Measurements from ENCODE around the gene BICD1.
"Not testable (repeated sequence)": the region's sequence is repeated elsewhere in the genome, so short reads cannot be mapped to it uniquely, and the experiment has no call there.

BICD1 gene

GRCh38 chr12:32196250-32197198, 89.9 kb downstream of the BICD1 start:
- DNase-seq, result no peak

GRCh38 chr12:32197421-32197820, 90.8 kb downstream of the BICD1 start:
- DNase-seq, result no peak

GRCh38 chr12:32198555-32198954, 91.9 kb downstream of the BICD1 start:
- DNase-seq, result no peak

GRCh38 chr12:32201096-32201495, 94.4 kb downstream of the BICD1 start:
- no peak for DNase-seq

GRCh38 chr12:32201976-32202375, 95.3 kb downstream of the BICD1 start:
- DNase-seq, result no peak

- no peak for DNase-seq
Measured at GRCh38 chr12:32205731-32206130, 99.1 kb downstream of the BICD1 start.

GRCh38 chr12:32208355-32208754, 101.7 kb downstream of the BICD1 start:
- DNase-seq, result no peak

- no peak for DNase-seq
Measured at GRCh38 chr12:32211066-32211899, 104.6 kb downstream of the BICD1 start.

- DNase-seq, result no peak
Measured at GRCh38 chr12:32211900-32212156, 105.2 kb downstream of the BICD1 start.

GRCh38 chr12:32214723-32215122, 108.1 kb downstream of the BICD1 start:
- DNase-seq, result no peak

GRCh38 chr12:32217354-32218310, 111.0 kb downstream of the BICD1 start:
- no peak for DNase-seq

GRCh38 chr12:32223941-32224340, 117.3 kb downstream of the BICD1 start:
- DNase-seq, result no peak

GRCh38 chr12:32226768-32227167, 120.1 kb downstream of the BICD1 start:
- DNase-seq, result no peak

GRCh38 chr12:32229971-32230612, 123.4 kb downstream of the BICD1 start:
- DNase-seq, result no peak

GRCh38 chr12:32230613-32230993, 124.0 kb downstream of the BICD1 start:
- DNase-seq, result no peak

- not testable (repeated sequence) for DNase-seq
Measured at GRCh38 chr12:32231361-32231760, 124.7 kb downstream of the BICD1 start.

- no peak for DNase-seq
Measured at GRCh38 chr12:32233568-32233967, 126.9 kb downstream of the BICD1 start.

- DNase-seq, result no peak
Measured at GRCh38 chr12:32235251-32235650, 128.6 kb downstream of the BICD1 start.

- DNase-seq, result no peak
Measured at GRCh38 chr12:32240162-32240561, 133.5 kb downstream of the BICD1 start.

- no peak for DNase-seq
Measured at GRCh38 chr12:32240831-32241230, 134.2 kb downstream of the BICD1 start.

GRCh38 chr12:32242641-32243040, 136.0 kb downstream of the BICD1 start:
- DNase-seq, result no peak

GRCh38 chr12:32248441-32249140, 141.9 kb downstream of the BICD1 start:
- no peak for DNase-seq
